ENCODE measurements around the gene TM7SF2.
"Not testable (repeated sequence)": the region's sequence is repeated elsewhere in the genome, so short reads cannot be mapped to it uniquely, and the experiment has no call there.

TM7SF2 gene

DNA sequence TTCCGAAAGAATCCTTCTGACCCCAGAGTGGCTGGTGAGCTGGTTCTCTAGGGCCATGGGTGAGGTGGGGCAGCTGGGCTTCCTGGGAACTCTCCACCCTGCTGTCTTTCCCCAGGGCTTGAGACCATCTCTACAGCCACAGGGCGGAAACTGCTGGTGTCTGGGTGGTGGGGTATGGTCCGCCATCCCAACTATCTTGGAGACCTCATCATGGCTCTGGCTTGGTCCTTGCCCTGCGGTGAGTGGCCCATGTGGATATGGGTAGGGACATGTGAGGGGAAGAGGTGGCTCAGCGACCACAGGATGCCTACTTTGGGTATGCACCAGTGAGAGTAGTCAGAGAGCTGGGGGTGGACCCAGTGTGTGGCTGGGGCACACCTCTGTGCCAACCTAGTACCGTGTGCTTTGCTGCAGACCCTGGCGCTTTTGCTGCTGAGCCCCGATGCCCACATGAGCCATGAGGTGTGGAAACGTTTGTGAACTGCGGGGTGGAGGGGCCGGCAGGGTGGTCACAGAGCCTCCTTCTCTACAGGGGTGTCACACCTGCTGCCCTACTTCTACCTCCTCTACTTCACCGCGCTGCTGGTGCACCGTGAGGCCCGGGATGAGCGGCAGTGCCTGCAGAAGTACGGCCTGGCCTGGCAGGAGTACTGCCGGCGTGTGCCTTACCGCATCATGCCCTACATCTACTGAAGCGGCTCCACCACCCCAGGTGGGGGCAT, 3.9 kb downstream of the TM7SF2 start:
- no peak for DNase-seq (ENCODE audit: low read depth)

DNA sequence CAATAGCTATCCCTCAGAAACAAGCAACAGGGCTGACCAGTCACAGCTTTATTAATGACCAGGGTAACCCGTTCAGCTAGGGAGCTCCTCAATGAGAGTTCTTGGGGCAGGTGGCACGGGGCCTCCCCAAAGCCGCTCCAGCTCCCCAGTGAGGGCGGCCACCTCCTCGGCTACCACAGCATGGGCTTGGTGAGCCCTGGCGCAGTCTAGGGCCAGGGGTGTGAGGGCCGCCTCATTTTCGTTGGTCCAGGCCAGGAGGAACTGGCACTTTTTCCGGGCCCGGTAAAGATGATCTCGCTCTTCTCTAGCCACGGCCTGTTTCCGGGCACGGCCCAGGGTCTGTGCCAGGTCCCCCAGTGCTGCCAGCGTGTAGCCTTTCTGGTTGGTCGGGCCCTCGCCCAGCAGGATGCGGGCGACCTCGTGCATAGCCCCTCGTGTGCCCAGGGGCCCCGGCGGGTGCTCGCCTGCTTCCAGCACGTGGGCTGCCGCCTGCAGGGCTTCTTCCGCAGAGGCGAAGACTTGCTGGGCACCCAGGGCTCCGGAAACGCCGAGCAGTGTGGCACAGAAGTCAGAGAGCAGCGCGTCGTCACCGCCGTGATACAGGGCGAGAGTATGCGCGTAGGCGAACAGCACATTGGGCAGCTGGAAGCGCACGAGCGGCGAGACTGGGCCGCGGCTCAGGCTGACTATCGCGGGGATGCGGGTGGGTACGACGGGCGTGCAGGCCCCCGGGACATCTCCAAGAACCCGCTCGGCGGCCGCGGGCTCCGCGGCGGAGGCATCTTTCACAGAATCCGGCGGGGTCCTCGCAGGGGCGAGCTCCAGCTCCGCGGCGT, 4.9 kb downstream of the TM7SF2 start:
- DNase-seq (ENCODE audit: low read depth): no peak

DNA sequence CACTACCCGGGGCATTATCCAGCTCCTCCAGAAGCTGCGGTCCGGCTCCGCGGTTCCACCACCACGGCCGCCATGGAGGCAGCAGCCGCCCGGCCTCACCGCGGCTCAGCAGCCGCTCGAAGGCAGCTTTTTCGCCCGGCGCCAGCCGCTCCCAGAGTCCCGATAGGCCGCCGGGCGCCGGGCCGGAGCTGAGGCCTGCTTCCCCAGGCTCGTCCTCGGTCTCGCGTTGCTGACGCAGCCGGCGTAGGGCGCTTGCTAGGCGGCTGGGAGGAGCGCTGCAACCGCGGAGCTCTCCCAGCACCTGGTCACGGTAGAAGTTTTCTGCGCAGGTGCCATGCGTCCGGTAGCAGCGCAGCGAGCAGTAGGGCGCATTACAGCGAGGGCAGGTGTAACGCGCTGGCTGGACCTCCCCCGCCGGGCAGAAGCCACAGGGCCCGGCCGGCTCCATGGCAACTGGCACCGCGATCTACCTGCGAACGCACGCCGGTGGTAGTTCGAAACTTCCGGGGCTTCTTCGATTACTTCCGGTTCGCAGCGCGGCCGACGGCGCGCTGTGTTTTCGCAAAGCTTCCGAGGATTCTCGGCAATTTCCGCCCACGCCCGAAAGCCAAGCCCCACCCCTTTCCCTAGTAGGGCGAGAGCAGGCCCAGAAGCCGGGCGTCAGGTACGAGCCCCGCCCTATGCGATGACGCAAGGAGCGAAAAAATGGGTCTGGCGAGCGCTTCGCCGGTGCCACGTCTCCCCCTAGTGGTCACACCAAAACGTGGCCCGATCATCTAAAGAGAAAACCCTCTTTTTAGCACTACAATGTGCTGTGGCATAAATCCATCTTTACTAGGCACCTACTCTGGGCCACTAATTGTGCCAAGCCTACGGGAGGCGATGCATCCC, 5.8 kb downstream of the TM7SF2 start, which contains the start of gene ZNHIT2:
TSS of gene ZNHIT2 (minus strand) at position 496 of the 891 bp plus-strand sequence. CDS start at position 448, 48 bp downstream.
- peak; percentile 96 for DNase-seq (ENCODE audit: low read depth)

DNA sequence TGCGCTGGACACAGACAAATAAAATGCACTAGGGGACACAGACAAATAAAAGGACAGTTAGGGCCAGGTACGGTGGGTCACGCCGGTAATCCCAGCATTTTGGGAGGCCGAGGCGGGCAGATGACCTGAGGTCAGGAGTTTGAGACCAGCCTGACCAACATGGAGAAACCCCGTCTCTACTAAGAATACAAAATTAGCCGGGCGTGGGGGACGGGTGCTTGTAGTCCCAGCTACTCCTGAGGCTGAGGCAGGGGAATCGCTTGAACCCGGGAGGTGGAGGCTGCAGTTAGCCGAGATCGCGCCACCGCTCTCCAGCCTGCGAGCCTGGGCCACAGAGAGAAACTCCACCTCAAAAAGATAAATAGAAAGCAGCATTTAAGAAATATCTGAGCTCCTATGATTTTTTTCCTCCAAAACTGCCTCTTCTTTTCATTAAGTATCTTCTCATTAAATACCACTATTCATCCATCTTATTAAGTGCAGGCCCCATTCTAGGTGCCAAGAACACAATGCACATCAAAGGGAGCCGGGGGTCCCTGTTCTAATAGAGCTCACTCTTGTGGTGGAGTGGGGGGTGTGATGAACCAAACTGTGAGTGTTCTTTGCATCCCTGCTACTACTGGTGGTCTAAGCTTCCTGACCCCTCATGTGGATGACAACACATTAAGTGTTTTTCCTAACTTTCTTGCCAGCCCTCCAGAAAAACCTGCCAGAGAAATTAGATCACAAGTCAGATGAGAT, 6.6 kb downstream of the TM7SF2 start:
- no peak for DNase-seq (ENCODE audit: low read depth)

DNA sequence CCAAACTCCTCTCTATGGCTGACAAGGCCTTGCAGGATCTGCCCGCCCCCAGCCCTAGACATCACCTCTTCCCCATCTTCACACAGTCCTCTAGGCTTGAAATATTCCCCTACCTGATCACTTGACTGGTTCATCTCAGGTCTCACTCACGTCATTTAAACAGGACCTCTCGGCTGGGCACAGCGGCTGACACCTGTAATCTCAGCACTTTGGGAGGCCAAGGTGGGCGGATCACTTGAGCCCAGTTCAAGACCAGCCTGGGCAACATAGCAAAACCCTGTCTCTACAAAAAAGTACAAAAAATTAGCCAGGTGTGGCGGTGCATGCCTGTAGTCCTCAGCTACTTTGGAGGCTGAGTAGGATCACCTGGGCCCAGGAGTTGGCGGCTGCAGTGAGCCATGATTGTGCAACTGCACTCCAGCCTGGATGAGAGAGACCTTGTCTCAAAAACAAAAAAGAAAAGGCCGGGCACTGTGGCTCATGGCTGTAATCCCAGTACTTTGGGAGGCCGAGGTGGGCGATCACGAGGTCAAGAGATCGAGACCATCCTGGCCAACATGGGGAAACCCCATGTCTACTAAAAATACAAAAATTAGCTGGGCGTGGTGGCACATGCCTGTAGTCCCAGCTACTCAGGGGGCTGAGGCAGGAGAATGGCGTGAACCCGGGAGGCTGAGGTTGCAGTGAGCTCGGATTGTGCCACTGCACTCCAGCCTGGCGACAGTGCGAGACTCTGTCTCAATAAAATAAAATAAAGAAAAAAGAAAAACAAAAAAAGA, 7.4 kb downstream of the TM7SF2 start:
- DNase-seq (ENCODE audit: low read depth): not testable (repeated sequence)

DNA sequence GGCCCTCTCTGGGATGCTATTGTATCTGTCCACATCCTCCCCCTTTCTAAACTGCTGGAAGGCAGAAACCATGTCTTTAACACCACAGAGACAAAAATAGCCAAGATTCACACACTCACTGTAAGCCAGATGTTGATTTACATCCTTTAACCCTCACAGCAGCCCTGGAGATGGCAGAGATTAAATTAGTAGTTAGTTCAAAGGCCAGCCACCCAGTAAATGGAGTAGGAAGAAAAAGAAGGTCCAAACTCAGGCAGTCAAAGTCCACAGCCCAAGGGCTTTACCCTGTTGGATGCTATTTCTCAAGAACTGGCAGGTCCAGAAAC, 8.0 kb downstream of the TM7SF2 start:
- DNase-seq (ENCODE audit: low read depth): no peak

DNA sequence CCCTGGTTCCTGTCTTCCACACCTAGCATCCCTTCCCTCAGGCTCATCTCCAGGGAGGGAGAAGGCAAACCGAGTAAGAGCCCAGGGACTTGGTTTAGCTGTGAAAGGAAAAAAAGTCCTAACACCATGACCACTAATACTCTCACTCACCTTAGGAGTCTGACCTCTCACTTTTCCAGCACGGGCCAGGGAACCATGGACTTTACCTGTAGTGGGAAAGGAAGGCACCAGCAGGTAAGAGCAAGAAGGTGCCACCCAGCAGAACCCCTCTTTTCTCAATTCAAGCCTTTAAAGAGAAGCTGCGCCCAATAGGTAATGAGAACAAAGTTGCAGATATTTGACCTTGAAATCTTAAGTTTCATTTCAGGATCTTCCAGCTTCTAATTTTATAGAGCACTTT, 9.2 kb downstream of the TM7SF2 start:
- no peak for DNase-seq (ENCODE audit: low read depth)

DNA sequence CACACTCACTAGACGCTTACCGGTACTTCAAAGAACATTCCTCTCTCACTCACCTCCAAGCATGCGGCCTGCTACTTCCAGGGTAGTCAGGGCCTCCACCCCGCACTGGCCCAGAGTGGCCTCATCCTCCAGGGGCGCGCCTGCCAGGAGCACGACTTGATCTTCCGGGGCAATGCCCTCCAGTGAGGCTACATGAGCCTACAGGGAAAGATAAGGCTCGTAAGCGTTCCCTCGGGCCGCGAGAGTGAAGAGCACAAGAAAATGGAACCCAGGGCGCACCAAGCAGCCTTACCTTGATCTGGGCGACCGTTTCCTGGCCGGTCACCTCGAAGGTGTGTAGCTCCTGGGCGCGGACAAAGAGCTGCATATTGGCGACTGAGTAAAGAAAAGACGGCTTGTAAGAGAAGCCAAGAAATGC, 9.8 kb downstream of the TM7SF2 start:
- no peak for DNase-seq (ENCODE audit: low read depth)

DNA sequence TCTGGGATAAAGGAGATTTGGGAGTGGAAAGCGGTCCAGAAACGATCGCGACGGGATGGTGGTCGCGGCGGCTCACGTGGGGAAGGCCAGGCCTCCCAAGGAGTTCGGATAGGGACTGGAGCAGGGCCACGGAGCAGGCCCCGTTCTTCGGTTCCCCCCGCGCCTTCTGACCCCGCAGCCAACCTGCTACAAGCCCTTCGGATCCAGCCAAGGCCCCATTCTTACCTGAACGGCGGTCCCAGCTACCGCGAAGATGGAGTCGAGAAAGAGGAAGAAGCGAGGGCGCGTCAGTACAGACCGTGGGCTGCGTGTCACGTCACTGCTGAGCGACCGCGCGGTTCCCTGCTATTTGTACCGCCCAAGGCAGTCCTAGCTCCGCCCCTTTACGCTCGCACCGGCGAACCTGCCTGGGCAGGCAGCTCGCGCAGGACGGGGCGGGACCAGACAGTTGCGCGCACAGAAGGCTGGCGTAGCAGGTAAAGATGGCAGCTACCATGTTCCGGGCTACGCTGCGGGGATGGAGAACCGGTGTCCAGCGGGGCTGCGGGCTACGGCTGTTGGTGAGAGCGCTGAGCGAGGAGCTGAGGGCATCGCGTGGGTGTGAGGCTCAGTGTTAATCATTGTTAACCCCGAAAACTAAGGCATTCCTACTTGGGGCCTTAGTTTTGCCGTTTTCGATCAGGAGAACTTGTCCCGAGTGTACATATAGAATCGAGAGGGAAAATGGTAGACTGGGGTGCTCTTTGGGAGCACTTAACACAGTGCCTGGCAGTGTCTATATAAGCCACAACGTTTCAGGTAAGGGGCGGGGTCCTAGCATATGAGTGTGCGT, 10.4 kb downstream of the TM7SF2 start, which contains the start of the genes FAU and MRPL49:
TSS of gene FAU (minus strand) at position 270 of the 832 bp plus-strand sequence. CDS start 321 bp downstream, outside the sequence.
TSS of gene MRPL49 (plus strand) at position 457 of the 832 bp plus-strand sequence. CDS start at position 483, 26 bp downstream.
- peak; percentile 86 for DNase-seq (ENCODE audit: low read depth)

DNA sequence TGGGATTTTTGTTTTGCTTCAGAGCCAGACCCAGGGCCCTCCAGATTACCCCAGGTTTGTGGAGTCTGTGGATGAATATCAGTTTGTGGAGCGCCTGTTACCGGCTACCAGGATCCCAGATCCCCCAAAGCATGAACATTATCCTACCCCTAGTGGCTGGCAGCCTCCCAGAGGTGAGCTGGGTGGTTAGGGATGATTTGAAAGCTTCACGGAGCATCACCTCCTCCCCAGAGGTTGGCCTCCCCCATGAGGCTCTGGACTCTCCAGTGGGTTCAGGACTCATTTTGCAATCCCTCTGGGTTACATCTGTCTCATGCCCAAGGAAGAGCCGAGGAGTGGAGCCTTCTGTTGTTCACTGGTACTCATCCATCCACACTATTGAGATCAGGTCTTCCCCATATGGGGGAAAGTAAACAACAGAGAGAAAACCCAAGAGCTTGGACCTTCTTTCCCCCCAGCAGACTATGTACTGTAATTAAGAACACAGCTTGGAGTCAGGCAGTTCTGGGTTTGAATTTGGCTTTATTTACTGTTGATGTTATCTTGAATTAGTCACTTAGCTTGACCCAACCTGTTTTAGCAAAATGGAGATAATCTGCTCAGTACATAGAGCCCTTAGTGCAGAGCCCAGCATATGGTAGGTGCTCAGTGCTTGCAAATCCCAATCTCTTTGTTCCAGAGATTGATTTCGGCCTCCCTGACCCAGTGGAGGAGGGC, 13.0 kb downstream of the TM7SF2 start:
- no peak for DNase-seq (ENCODE audit: low read depth)

DNA sequence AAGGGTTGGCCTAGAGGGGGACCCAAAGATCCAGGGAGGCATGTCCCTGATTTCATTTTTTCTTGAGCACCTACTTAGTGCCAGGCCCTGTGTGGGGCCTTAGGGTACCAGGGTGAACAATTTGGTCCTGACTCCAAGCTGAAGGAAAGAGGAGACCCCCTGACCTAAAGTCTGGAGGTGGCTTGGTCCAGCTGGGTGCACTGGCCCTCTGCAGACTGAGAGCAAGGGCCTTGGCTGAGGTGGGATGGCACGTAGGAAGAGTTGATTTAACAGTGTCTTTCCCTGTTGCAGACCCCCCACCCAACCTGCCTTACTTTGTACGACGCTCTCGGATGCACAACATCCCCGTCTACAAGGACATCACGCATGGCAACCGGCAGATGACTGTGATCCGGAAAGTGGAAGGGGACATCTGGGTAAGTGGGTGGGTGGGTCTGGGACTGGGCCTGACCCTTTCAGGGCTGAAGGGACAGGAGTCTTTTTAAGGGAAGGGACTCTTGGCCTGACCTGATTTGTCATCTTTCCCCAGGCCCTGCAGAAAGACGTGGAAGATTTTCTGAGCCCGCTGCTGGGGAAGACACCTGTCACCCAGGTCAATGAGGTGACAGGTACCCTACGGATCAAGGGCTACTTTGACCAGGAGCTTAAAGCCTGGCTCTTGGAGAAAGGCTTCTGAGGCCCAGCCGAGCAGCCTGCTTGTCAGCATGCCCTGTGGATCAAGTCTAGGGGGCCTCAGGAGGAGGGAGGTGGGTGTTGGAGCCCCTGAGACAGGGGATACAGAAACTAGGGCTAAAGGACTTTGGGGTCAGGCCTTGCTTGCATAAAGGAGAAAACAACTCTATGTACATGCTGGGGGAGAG, 13.8 kb downstream of the TM7SF2 start:
- DNase-seq (ENCODE audit: low read depth): no peak

DNA sequence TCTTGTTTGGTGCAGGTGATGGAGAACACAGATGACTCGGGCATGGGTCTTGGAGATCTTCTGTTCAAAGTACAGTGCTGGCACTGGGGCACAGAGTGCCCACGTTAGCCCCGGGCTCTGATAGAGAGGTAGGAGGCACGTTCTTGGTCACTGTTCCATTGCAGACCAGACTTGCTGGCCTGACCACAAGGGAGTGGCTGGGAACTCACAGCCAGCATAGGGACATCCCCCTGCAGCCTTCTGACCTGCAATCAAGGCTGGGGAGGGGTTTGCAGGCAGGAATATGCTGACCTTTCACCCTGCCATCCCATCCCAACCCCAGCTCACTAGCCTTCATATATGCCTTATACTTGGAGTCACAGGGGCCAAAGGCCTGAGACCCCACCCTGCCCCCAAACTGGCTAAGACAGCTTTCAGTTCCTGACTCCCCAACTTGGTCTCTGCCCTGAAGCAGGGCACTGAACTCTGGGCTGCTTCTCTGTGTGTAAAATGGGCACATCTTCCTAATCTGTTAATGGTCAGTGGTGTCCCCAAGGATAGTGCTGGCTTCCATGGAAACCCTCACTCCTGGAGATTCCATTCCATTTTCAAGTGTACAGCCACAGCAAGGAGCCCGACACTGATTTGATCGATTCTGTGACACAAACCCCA, 15.1 kb downstream of the TM7SF2 start:
- DNase-seq (ENCODE audit: low read depth): no peak

DNA sequence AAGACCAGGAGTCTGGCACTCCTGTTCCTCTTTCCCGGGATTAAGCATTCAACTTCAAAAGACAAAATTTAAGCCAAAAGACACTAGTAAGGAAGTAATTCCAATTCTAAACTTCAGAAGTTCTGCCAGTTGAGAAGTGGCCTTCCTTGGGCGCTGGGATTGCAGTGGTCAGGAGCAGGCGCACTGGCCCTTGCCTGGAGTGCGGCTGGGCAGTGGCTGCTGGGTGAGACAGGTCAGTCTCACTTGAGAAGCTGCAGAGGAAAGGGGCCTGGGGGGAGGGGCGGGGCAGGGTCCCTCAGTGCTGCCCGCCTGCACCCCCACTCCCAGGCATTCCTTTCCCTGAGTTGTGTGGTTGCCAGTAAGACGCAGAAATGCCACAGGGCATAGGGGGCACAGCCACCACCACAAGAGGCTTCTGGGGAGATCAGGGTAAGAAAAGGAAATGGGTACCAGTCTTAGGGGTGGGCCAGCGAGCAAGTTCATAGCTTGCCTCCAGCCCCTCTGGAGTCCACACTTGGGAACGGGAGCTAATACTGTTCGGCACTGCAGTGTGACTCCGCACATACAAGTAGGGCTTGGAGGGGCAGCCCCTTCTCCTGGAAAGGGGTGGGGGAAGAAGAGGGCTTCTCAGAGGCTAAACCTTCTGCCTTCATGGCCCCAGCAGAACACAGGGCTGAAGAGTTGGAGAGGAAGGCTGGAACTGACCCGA, 16.0 kb downstream of the TM7SF2 start:
- DNase-seq (ENCODE audit: low read depth): no peak

DNA sequence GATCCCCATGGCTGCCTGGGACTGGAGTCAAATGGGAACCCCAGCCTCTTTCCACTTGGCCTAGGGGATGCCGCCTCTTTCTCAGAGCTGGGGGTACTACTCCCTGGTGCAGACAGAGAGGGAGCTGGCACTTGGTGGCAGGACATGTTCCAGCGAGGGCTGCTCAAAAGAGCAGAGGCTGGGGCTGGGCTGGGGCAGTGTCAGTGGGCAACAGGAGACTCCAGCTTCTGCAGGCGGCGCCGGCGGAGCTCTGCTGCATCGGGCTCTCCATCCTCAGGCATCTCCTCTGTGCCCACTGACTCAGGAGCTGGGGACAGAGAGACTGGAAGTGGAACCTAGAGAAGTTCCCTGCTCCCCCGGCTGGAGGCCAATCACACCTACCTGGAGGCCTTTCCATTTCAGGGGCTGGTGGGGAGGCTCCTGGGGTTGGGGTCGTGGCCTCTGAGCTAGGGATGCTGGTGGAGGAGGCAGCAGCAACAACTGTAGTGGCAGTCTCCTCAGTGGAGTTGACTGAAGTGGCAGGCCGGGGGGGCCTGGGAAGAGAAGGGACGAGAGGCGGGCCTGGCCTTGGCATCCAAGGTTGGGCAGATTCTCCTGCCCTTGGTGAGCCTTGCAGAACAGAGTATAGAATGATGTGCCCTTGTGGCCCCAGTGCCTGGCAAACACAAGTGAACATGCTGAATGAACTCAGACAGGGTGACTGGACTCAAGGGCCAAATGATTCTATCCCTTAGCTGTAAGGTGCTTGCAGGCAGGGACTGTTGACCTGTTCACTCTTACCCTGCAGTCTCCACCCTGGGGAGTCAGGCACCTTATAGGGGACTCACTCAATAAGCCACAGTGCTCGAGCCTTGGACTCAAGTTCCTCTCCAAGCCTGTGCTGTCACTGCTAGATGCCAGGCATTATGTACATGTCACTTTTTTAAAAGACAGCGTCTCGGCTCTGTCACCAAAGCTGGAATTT, 16.8 kb downstream of the TM7SF2 start:
- DNase-seq (ENCODE audit: low read depth): no peak

DNA sequence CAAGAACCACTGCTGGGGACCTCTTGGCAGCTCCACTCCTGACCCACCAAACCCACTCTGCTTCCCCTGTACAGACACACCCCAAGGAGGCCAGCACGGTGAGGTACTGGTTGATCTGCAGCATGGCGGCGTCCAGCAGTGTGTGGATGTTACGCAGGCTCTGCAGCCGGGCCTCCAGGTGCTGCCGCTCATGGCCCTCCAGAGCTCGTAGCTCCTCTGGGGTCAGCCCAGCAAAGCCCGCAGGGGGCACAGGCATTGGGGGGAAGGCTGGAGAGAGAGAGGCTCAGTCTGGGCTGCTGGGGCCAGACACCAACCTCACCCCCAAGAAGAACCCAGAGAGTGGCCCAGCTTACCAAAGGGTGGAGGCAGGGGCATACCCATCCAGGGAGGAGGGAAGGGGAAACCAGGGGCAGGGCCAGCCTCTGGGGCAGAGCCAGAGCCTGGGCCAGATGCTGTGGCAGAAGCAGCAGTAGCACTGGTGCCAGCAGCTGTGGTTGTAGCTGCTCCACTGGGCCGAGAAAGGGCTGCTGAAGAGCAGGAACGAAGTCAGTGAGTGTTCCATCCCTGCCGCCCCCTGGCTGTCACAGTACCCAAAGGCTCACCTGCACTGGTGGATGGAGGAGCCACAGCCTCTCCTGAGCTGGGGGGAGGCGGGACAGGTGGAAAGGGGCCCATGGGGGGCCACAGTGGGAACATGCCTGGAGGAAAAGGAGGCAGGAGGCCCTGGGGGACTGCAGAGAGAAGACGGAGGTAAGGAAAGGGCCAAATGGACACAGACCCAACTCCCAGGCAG, 18.2 kb downstream of the TM7SF2 start:
- no peak for DNase-seq (ENCODE audit: low read depth)
